Measurements from ENCODE around the gene SERPINB8. TPM values are rescaled to one million over a fixed set of nuclear protein-coding genes. Genes with fewer than 3 reads are reported as not detected.

Gene SERPINB8
- total and polyA plus RNA-seq, 9 of the 15 experiments (the other 6 are each of a cell fraction or from before 2014, with no cell fraction given), result 0.05 to 0.19 (median 0.09) TPM

DNA sequence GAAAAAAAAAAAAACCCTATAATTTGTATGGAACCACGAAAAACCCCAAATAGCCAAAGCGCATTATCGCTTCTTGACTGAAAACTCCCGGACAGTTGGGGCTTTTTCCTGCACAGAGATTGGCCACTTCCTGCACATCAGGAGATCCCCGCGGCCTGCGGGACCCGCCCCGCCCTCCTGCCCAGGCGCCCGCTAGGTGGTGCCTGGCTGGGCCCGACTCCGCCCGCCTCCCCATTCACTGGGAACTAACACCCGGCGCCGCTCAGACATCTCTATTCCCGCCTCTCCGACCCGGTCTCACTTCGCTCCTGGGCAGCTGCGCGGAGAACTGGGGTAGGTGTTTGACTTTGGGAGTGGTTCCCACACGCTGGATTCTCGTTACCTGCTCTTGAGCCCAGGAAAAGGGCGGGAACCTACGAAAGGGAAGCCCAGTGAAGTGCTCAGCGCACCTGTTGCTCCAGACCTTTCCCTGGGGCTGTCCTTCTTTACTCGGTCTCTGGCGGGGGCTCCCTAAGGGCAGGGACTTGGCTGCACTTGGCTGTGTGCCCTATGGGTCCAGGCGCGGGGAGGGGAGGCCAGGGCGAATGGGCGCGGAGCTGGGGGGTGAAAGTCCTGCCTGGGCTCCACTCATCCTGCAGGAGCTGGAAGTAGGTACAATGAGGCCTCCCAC, 20.7 kb upstream of the SERPINB8 start, which contains the start of gene HMSD:
Gene HMSD, plus strand, starts transcription at position 234 of the 670 bp plus-strand sequence. CDS start 4,155 bp downstream, outside the sequence.
- DNase-seq (ENCODE audit: extremely low read depth in 1 of 4, low spot score in 3 of 4), result peak; percentile 8 to 46 (median 19)
- 0 out of 2 replicates have a peak within 1 kb of the TSS, but pooled peaks have one; percentile 11 for H3K4me3 ChIP-seq
- no peaks in the 10 kb centered on the region for H4K20me1 ChIP-seq (replicated peaks; ENCODE audit: control insufficient read depth, insufficient read depth, low read length)
- 5% methylated on average over 13 of the region's 35 CpGs for WGBS (ENCODE audit: insufficient coverage, low coverage, missing lambda C conversion rate)
- ChIA-PET POLR2A (no interaction called here), CTCF (ENCODE audit: low intra/inter-chr PET ratio) (no interaction called here)
- TF ChIP-seq, protein P1, sequence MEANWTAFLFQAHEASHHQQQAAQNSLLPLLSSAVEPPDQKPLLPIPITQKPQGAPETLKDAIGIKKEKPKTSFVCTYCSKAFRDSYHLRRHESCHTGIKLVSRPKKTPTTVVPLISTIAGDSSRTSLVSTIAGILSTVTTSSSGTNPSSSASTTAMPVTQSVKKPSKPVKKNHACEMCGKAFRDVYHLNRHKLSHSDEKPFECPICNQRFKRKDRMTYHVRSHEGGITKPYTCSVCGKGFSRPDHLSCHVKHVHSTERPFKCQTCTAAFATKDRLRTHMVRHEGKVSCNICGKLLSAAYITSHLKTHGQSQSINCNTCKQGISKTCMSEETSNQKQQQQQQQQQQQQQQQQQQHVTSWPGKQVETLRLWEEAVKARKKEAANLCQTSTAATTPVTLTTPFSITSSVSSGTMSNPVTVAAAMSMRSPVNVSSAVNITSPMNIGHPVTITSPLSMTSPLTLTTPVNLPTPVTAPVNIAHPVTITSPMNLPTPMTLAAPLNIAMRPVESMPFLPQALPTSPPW (CRISPR knock-in tag; IDR thresholded peaks at IDR 0.05), result peak; percentile 41; the same call in 1 of the 2 replicates
- TF ChIP-seq PHF20 (IDR thresholded peaks at IDR 0.05; ENCODE audit: partially characterized antibody) (no peak), NRF1 (conservative IDR thresholded peaks at IDR 0.05 in 1 of 2, IDR thresholded peaks at IDR 0.05 in 1 of 2) (peak; percentile 21 to 22; a peak in 1 of 4 replicates), MAZ (CRISPR knock-in tag; conservative IDR thresholded peaks at IDR 0.05 in 1 of 2, IDR thresholded peaks at IDR 0.05 in 1 of 2) (0 out of 4 replicates have a peak, but pooled peaks of 1 of the 2 experiments have one; percentile 47)
- TF ChIP-seq, protein P2, sequence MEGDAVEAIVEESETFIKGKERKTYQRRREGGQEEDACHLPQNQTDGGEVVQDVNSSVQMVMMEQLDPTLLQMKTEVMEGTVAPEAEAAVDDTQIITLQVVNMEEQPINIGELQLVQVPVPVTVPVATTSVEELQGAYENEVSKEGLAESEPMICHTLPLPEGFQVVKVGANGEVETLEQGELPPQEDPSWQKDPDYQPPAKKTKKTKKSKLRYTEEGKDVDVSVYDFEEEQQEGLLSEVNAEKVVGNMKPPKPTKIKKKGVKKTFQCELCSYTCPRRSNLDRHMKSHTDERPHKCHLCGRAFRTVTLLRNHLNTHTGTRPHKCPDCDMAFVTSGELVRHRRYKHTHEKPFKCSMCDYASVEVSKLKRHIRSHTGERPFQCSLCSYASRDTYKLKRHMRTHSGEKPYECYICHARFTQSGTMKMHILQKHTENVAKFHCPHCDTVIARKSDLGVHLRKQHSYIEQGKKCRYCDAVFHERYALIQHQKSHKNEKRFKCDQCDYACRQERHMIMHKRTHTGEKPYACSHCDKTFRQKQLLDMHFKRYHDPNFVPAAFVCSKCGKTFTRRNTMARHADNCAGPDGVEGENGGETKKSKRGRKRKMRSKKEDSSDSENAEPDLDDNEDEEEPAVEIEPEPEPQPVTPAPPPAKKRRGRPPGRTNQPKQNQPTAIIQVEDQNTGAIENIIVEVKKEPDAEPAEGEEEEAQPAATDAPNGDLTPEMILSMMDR (IDR thresholded peaks at IDR 0.05 in 2 of 3, conservative IDR thresholded peaks at IDR 0.05 in 1 of 3; ENCODE audit: insufficient read depth in 2 of 3, low read depth in 1 of 3, low read length in 3 of 3), result peak in 2 of 3 experiments; percentile 19 to 31; a peak in 1 of 6 replicates
- TF ChIP-seq, protein P3, sequence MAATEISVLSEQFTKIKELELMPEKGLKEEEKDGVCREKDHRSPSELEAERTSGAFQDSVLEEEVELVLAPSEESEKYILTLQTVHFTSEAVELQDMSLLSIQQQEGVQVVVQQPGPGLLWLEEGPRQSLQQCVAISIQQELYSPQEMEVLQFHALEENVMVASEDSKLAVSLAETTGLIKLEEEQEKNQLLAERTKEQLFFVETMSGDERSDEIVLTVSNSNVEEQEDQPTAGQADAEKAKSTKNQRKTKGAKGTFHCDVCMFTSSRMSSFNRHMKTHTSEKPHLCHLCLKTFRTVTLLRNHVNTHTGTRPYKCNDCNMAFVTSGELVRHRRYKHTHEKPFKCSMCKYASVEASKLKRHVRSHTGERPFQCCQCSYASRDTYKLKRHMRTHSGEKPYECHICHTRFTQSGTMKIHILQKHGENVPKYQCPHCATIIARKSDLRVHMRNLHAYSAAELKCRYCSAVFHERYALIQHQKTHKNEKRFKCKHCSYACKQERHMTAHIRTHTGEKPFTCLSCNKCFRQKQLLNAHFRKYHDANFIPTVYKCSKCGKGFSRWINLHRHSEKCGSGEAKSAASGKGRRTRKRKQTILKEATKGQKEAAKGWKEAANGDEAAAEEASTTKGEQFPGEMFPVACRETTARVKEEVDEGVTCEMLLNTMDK (IDR thresholded peaks at IDR 0.05; ENCODE audit: borderline replicate concordance, insufficient read depth, low read depth, low read length, poor library complexity, severe bottlenecking), result peak; percentile 70
- no peaks in the 10 kb centered on the region for H3K27me3 ChIP-seq (ENCODE audit: control insufficient read depth in 2 of 2, insufficient read depth in 2 of 2, low read length in 2 of 2)
- intact Hi-C loops (cut with micrococcal nuclease), result no loop called here
- ATAC-seq, result peak; percentile 97
- no peaks in the 10 kb centered on the region for H3K9me3 ChIP-seq (replicated peaks; ENCODE audit: control insufficient read depth, insufficient read depth, low read depth, low read length)
- peak within 1 kb of the TSS; percentile 62 for H3K4me2 ChIP-seq (ENCODE audit: insufficient read depth, low read length)
- H2AFZ ChIP-seq (ENCODE audit: low read depth, low read length), result peak within 1 kb of the TSS; percentile 68; the same call in 1 of the 2 replicates
- no peak within 1 kb of the TSS for H3K27ac ChIP-seq (ENCODE audit: extremely low read depth, low read depth, low read length)
- BruUV-seq (replicated peaks), result no TSS peak
- 0 out of 4 replicates have a peak within 1 kb of the TSS, but pooled peaks of 1 of the 2 experiments have one; percentile 17 for H3K9ac ChIP-seq (ENCODE audit: insufficient read depth in 1 of 2, low read depth in 2 of 2, low read length in 2 of 2)
- H3K79me2 ChIP-seq (ENCODE audit: control insufficient read depth, insufficient read depth, low read length), result no peaks in the 10 kb centered on the region
- H3K9me1 ChIP-seq (ENCODE audit: control insufficient read depth, insufficient read depth, low read length), result no peaks in the 10 kb centered on the region
- peaks cover 0 to 7% of the 10 kb centered on the region in 2 experiments; a peak in 2 of 5 replicates for H3K4me1 ChIP-seq (replicated peaks in 1 of 2; ENCODE audit: control insufficient read depth in 2 of 2, insufficient read depth in 2 of 2, low read length in 2 of 2)
- FAIRE-seq, result no peak
- in situ Hi-C loops (cut with MboI), result no loop called here
- H3K36me3 ChIP-seq (ENCODE audit: control insufficient read depth, insufficient read depth, low read length), result no peaks in the 10 kb centered on the region
